GM23248 (cell line): ENCODE results near the gene ANO2. TPM values are rescaled to one million over a fixed set of nuclear protein-coding genes. Genes with fewer than 3 reads are reported as not detected.

Experiments used
- DNase-seq: peaks from one replicate; pipeline ENCODE4 v3.0.0-alpha.2; 2015
- H2AFZ ChIP-seq: fragments of 200-600 bp; sonication (generic); 2 replicates; pipeline ENCODE4 v1.6.1; 2016; ENCODE audit warnings: antibody characterized with exemption
- H3F3A ChIP-seq: fragments of 200-600 bp; sonication (generic); 2 replicates; pipeline ENCODE4 v1.6.1; 2016; ENCODE audit warnings: mild to moderate bottlenecking, antibody characterized with exemption, mixed run types; ENCODE audit not compliant: insufficient read depth
- H3K27ac ChIP-seq: fragments of 200-600 bp; sonication (generic); 2 replicates; pipeline ENCODE4 v1.5.1; 2016; ENCODE audit warnings: mild to moderate bottlenecking
- H3K27me3 ChIP-seq: fragments of 200-600 bp; sonication (generic); replicated peaks from 2 replicates; pipeline ENCODE4 v1.6.1; 2016; ENCODE audit warnings: mild to moderate bottlenecking; ENCODE audit not compliant: insufficient read depth
- H3K36me3 ChIP-seq: fragments of 200-600 bp; sonication (generic); 2 replicates; pipeline ENCODE4 v1.6.1; 2016; ENCODE audit warnings: low read depth, mild to moderate bottlenecking
- H3K4me1 ChIP-seq: fragments of 200-600 bp; sonication (generic); 2 replicates; pipeline ENCODE4 v1.6.1; 2016; ENCODE audit warnings: mild to moderate bottlenecking; ENCODE audit not compliant: insufficient read depth
- H3K4me2 ChIP-seq: fragments of 200-600 bp; sonication (generic); one replicate; pipeline ENCODE4 v1.6.1; 2016; ENCODE audit warnings: mild to moderate bottlenecking; ENCODE audit not compliant: unreplicated experiment
- H3K4me3 ChIP-seq: fragments of 200-600 bp; sonication (generic); 2 replicates; pipeline ENCODE4 v1.5.1; 2016; ENCODE audit warnings: mild to moderate bottlenecking
- H3K79me2 ChIP-seq: fragments of 200-600 bp; sonication (generic); 2 replicates; pipeline ENCODE4 v1.6.1; 2016; ENCODE audit warnings: mild to moderate bottlenecking; ENCODE audit not compliant: insufficient read depth
- H3K9ac ChIP-seq: fragments of 200-600 bp; sonication (generic); 2 replicates; pipeline ENCODE4 v1.6.1; 2016; ENCODE audit warnings: mild to moderate bottlenecking
- H3K9me2 ChIP-seq: fragments of 200-600 bp; sonication (generic); 2 replicates; pipeline ENCODE4 v1.6.1; 2016; ENCODE audit warnings: mixed run types, mild to moderate bottlenecking, moderate library complexity; ENCODE audit not compliant: insufficient read depth
- H3K9me3 ChIP-seq: fragments of 200-600 bp; sonication (generic); one replicate; pipeline ENCODE4 v1.6.1; 2017; ENCODE audit warnings: low read depth
- H4K20me1 ChIP-seq: fragments of 200-600 bp; sonication (generic); 2 replicates; pipeline ENCODE4 v1.6.0; 2016; ENCODE audit not compliant: insufficient read depth
- EZH2 ChIP-seq: fragments of 200-600 bp; sonication (generic); IDR thresholded peaks from 2 replicates; pipeline ENCODE4 v1.6.1; 2018; ENCODE audit warnings: antibody characterized with exemption, mild to moderate bottlenecking; ENCODE audit not compliant: insufficient read depth, poor library complexity, severe bottlenecking
- EZH2phosphoT487 ChIP-seq: fragments of 200-600 bp; sonication (generic); IDR thresholded peaks from 2 replicates; pipeline ENCODE4 v1.6.1; 2018; ENCODE audit warnings: antibody characterized with exemption, moderate library complexity, mild to moderate bottlenecking, low read depth; ENCODE audit not compliant: insufficient read depth
- WGBS, 2 experiments: methylation state at CpG; one replicate each; pipeline ENCODE4 v1.1.6; 2015 to 2017; ENCODE audit warnings: low lambda C conversion rate in 2 of 2, low coverage in 1 of 2; ENCODE audit errors: missing lambda C conversion rate in 2 of 2; 5-methylcytosine and 5-hydroxymethylcytosine counted together
- in situ Hi-C: fragments of 300-500 bp; cut with MboI; formaldehyde crosslinking; loops from 2 replicates; pipeline ENCODE4 v1.15.0; 2020
- polyA plus RNA-seq: library from polyadenylated mRNA; unstranded; fragments of >200 nt; fragmentation: Nextera tagmentation; extraction: Ambion mirVana; gene quantifications from 2 replicates; pipeline ENCODE4 v1.2.1, GENCODE V29; 2016
- total RNA-seq: library from RNA; depleted of rRNA; stranded (reverse); fragments of >200 nt; shearing (Covaris generic); gene quantifications from 2 replicates; pipeline ENCODE4 v1.2.3, GENCODE V29; 2014

ANO2 gene
- total and polyA plus RNA-seq, 2 experiments from 2014 or later = not detected

GRCh38 chr12:5615760-5616159 lies 329.3 kb downstream of the ANO2 start:
- no peak overlapping the region for H2AFZ ChIP-seq

GRCh38 chr12:5614256-5614655 lies 330.8 kb downstream of the ANO2 start:
- Histone ChIP-seq H3K36me3 (no peaks in the 10 kb centered on the region), H3K4me1 (no peaks in the 10 kb centered on the region), H3K9me2 (no peaks in the 10 kb centered on the region), H3K9me3 (no peaks in the 10 kb centered on the region), H3K9ac (no peak overlapping the region), H3K27ac (no peak overlapping the region), H2AFZ (no peak overlapping the region), H3K27me3 (no peaks in the 10 kb centered on the region), H3K4me2 (no peak overlapping the region), H3K4me3 (no peak overlapping the region), H4K20me1 (no peaks in the 10 kb centered on the region), H3K79me2 (no peaks in the 10 kb centered on the region), H3F3A (no peaks in the 10 kb centered on the region)
- 0 to 4% methylated on average over 1 of the region's 1 CpG for WGBS, 2 experiments
- no peak for TF ChIP-seq EZH2phosphoT487
- TF ChIP-seq EZH2 = no peak
- in situ Hi-C loops = no loop called here
- no peak for DNase-seq

More at GRCh38 chr12:5615760-5616159, 329.3 kb downstream of the ANO2 start:
- Histone ChIP-seq H3K9me2 (no peaks in the 10 kb centered on the region), H3K79me2 (no peaks in the 10 kb centered on the region), H3K27ac (no peak overlapping the region), H3K9ac (no peak overlapping the region), H3K4me2 (no peak overlapping the region), H4K20me1 (no peaks in the 10 kb centered on the region), H3K4me3 (no peak overlapping the region), H3K9me3 (no peaks in the 10 kb centered on the region), H3K4me1 (no peaks in the 10 kb centered on the region), H3K36me3 (no peaks in the 10 kb centered on the region), H3F3A (no peaks in the 10 kb centered on the region), H3K27me3 (no peaks in the 10 kb centered on the region)
- TF ChIP-seq EZH2 (no peak), EZH2phosphoT487 (no peak)
- in situ Hi-C loops = no loop called here
- WGBS, 2 experiments = 20 to 23% methylated on average over 1 of the region's 1 CpG
- DNase-seq = no peak

GRCh38 chr12:5612556-5613410 lies 332.3 kb downstream of the ANO2 start:
- H3K9me3 ChIP-seq = no peaks in the 10 kb centered on the region
- no peak overlapping the region for H2AFZ ChIP-seq
- no peak overlapping the region for H3K27ac ChIP-seq
- no peak for DNase-seq
- no peak for TF ChIP-seq EZH2
- TF ChIP-seq EZH2phosphoT487 = no peak
- no peak overlapping the region for H3K4me2 ChIP-seq
- H3K79me2 ChIP-seq = no peaks in the 10 kb centered on the region
- no peaks in the 10 kb centered on the region for H3F3A ChIP-seq
- H3K36me3 ChIP-seq = no peaks in the 10 kb centered on the region
- H3K9me2 ChIP-seq = no peaks in the 10 kb centered on the region
- no peaks in the 10 kb centered on the region for H3K4me1 ChIP-seq
- WGBS, 2 experiments = 76 to 81% methylated on average over 14 of the region's 14 CpGs
- no peaks in the 10 kb centered on the region for H4K20me1 ChIP-seq
- H3K4me3 ChIP-seq = no peak overlapping the region
- H3K9ac ChIP-seq = no peak overlapping the region
- no peaks in the 10 kb centered on the region for H3K27me3 ChIP-seq
- in situ Hi-C loops = no loop called here

- Histone ChIP-seq H3K27me3 (no peaks in the 10 kb centered on the region), H3K27ac (no peak overlapping the region), H4K20me1 (no peaks in the 10 kb centered on the region), H3K4me3 (no peak overlapping the region), H3K36me3 (no peaks in the 10 kb centered on the region), H3K9ac (no peak overlapping the region), H3K4me1 (no peaks in the 10 kb centered on the region), H2AFZ (no peak overlapping the region), H3K4me2 (no peak overlapping the region), H3F3A (no peaks in the 10 kb centered on the region), H3K9me2 (no peaks in the 10 kb centered on the region), H3K9me3 (no peaks in the 10 kb centered on the region), H3K79me2 (no peaks in the 10 kb centered on the region)
- no peak for TF ChIP-seq EZH2phosphoT487
- no peak for TF ChIP-seq EZH2
- in situ Hi-C loops = no loop called here
- DNase-seq = no peak
- 65 to 75% methylated on average over 5 of the region's 5 CpGs for WGBS, 2 experiments
Observed at GRCh38 chr12:5611162-5611561, 333.9 kb downstream of the ANO2 start.
